GM11168 (cell line): Measurements from ENCODE around the gene DLGAP1.
"Not testable (repeated sequence)": the region's sequence is repeated elsewhere in the genome, so short reads cannot be mapped to it uniquely, and the experiment has no call there.

Experiments
- in situ Hi-C: fragments of 300-500 bp; cut with MboI; formaldehyde crosslinking; loops from one replicate; pipeline ENCODE4 v1.12.0; 2022; ENCODE audit warnings: low sequenced_read_pairs; ENCODE audit not compliant: unreplicated experiment

DLGAP1 gene

DNA sequence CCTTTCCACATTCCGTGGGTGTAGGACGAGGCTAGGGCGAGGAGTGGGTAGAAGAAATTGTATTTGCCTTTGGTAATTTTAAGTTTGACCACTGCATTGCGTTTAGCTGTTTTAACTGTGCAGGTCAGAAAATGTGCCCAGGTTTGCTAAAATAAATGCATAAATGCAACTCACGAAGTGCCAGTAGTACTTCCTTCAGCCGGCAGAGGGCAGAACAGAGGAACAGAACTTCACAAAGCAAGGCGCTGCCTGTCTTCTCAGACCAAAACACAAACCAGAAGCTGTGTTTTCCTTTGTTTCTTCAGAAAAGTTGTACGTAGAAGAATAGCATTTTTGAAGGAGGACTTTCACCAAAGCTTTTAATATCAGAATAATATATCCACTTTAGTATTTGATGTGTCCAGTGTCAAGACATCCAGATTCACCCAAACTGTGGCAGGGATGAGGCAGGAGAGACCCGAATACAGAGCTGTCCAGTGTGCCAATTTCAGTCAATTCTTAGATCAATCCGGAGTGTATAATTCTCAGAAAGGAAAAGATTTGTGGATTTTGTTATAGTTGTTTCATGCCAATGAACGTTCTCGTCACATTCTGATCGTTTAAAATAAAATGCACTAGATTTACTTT, 348.6 kb downstream of the DLGAP1 start:
- in situ Hi-C loops: no loop called here

DNA sequence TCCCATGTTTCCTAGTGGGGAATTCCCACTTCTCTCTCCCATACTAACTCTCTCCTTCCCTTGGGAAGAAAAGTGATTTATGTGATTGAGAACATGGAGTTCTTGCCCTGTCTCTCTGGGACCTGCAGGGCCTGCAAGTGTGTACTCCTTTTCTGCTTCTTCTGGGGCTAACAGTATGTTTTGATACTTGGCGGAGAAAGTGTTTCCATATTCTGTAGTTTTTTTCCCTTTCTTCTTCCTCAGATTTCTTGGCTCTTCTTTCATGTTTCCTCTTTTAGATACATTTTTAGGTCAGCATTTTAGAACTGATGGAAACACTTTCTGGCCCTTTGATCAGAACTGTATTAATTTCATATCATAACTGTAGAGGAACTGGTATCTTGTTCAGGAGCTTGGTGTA, 352.2 kb downstream of the DLGAP1 start:
- in situ Hi-C loops: no loop called here

DNA sequence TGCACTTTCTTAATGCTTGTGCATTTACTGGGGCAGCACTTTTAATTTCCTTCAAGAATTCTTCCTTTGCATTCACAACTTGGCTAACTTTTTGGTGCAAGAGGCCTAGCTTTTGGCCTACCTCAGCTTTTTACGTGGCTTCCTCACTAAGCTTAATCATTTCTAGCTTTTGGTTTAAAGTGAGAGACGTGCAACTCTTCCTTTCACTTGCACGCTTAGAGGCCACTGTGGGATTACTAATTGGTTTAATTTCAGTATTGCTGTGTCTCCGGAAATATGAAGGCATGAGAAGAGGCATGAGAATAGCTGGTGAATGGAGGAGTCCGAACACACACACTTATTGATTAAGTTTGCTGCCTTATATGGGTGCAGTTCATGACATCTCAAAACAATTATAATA, 354.1 kb downstream of the DLGAP1 start:
- in situ Hi-C loops: no loop called here

DNA sequence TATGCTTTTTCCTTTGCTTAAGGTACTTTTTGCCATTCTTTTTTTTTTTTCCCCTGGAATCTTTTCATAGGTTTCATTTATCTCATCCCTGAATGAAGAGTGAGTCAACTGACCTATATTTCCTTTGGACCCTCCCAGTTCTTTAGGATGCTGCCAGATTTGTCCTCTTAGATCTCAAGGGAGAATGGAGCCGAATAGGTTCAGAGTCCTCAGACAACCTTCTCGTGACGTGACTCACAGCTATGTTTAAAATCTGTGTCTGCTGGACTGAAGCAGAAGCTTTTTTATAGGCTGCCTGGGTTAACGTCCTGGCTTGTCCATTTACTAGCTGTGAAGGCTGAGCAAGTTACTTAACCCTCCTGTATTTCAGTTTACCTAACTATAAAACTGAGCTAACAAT, 358.6 kb downstream of the DLGAP1 start:
- in situ Hi-C loops: no loop called here

DNA sequence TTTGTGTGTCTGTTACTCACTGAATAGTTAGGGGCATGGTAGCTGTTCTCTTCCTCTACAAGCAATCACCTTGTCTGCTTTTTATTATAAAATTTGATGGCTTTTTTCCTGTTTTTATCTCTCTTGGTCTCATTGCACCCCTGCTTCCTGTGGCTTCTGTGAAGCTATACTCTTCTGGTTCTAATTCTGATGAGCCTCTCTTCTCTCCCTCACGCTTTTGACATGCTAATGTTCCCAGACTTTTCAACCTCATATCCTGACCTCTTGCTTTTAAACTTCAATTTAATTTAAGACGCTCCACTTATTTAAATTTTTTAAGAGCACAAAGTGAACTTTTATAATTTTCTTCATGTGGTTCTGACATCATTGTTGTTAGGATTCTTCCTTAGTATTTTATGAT, 361.4 kb downstream of the DLGAP1 start:
- in situ Hi-C loops: no loop called here

DNA sequence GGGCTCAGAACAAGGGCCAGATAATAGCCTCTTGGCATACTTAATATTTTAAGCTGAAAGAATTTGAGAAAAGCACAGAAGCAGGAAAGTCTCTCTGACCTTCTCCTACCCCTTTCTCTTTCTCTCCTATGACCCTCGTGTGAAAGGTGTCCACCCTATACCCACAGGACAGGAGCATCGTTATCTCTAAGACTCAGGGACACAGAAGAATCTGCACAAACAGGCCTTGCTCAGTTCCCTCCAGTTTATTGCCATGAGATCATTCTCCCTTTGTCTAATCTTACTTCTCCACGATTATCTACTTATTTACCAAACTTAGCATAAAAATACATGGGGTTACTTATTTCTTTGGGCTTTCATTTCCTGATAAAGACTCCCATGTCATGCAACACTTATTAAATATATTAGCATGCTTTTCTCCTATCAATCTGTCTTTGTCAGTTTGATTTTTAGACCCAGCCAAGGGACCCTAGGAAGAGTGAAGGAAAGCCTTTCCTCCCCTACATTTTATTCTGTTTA, 370.7 kb downstream of the DLGAP1 start:
- in situ Hi-C loops: no loop called here

DNA sequence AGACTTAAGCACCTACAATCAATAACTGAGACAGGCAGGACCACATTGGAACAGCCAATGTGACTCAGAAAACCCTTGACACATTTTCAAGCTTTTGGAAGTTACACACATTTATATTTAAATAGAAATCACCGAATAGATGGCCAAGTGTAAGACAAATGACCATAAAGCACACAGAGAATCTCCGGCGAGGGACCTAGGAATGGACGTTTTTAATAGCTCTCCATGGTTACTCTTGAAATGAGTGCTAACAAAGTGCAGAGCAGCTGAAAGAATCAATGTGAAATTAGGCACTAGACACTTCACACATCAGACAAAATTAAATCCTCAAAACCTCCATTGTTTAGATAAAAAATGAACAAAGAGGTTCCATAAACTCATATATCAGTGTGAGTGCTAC, 376.9 kb downstream of the DLGAP1 start:
- in situ Hi-C loops: no loop called here

DNA sequence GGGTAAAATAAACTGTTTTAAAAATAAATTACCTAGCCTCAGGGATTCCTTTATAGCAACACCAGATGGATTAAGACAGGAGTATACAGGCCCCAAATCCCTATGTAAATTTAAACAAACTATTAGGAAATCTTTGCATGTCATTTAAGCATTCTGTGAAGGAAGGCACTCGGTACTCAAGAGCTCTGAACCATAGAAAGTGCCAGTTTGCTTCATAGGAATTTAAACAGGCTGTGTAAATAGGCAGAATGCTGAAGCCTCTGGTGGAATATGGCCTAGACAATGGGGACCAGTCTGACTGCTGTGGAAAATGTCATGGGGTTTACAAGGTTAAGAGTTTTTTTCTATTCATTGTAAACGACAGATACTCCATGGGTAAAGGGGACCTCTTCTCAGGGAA, 377.4 kb downstream of the DLGAP1 start:
- in situ Hi-C loops: no loop called here

DNA sequence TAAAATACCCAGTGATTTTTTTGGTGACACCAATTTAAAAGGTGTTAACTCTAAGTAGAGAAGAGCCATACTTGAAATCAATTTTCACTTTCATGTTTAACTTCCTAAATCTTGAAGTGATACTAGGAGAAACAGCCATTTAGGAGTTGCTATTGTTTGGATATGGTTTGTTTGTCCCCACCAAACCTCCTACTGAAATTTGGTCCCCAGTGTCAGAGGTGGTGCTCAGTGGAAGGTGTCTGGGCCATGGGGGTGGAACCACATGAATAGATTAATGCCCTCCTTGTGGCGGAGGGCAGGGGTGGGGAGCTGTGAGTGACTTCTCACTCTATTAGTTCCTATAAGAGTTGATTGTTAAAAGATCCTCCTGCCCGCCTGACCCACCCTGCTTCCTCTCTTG, 377.9 kb downstream of the DLGAP1 start:
- in situ Hi-C loops: no loop called here

DNA sequence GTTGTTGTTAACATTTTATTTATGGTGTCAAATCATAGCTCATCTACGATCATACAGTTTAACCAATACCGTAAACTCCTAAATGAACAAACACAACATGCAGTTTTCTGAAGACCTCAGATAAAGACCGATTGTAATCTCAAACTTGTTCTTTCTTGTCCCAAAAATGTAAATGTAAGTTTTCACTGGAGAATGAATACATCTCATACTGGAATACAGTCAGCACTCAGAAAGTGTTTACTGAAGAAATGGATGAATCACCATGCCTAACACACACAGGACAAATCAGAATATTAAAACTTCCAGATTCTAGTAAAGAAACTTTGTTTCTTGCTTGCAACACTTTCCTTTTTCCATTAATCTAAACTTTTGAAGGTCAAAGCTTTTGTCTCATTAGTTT, 380.5 kb downstream of the DLGAP1 start:
- in situ Hi-C loops: no loop called here

DNA sequence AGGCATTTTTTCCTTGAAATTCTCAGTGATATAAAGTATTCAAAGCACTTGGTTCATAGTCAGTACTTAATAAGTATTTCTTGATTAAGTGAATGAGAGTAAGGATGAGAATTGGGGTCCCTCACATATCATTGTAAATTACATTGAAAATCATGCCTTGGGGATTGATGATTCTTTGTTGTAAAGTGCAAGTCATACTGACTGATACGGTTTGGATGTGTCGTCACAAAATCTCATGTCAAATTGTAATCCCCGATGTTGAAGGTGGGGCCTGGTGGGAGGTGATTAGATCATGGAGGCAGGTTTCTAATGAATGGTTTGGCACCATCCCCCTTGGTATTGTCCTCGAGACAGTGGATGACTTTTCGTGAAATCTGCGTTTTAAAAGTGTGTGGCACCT, 385.9 kb downstream of the DLGAP1 start:
- in situ Hi-C loops: no loop called here

DNA sequence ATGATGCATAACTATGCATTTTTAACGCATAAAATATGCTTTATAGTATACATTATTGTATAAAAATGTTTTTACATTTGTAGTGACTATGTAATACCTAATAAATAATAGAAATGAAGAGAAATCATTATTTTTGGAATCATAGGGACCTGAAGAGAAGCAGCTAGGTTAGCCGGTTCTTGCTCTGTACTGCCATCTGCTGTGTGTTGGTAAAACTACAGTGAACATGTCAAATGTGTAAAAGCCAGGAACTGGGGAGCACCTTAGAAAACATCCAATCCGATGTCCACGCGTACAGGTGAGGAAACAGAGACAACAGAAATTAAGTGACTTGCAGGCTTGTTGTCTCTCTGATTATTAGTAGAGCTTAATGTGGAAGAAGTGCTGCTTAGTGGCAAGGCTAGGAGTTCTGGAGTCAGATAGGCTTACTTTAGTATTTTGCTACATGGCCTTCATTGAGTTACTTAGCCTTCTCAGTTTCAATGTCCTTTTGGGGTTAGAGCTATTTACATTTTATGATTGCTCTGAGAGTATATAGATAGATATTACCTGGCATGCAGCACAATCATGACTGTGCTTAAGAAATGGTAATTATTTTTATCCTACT, 386.5 kb downstream of the DLGAP1 start:
- in situ Hi-C loops: no loop called here

DNA sequence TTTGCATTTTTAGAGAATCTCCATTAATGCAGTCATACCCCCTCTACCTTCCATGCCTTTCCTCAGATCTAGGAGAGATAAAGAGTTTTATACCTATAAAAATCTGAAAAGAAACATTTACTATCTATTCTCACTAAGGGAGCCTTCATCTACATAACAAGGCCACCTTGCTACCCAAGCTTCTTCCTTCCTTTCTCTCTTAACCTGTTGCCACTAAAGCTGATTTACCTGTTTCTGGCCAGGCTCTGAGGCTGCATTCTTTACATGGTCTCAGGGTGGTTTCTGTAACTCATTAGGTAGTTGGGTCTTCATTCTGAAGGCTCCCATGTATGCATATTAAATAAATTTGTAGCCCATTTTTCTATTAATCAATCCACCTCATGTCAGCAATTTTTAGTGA, 391.6 kb downstream of the DLGAP1 start:
- in situ Hi-C loops: no loop called here

DNA sequence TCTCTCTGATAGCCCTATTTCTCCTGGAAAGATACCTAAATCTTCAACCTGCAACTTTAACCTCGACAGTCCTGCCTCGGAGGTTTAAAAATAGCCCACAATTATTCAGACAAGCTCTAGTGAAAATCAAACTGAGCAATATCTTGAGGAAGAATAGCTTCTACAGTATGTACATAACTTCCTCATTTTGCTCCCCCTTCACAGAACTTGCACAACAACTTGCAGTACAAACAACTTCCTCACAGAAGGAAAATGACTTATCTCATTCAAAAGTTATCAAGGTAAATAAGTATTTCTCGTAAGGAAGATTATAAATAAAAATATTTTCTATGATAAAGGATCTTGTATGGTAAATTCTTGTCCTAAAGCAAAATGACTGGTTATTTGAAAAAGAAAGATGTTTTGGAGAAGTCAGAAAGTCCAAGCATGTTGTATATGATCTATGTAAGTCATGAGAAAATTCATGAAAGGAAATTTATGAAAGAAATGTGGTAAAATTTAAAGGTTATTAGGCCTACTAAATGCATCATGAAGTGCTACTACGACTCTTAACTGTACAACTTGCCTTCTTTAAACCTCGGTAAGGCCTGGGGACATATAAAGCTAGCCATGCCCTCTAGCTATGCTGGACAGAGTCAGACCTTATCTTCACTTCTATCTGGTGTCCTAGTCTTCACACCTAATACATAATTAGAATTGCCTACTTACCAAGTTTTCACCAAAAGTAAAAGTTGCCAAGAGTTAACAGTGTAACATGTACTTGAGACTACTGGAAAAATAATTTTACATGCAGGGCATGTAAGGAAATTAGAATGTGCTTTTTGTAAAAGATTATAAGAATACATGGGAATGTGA, 394.5 kb downstream of the DLGAP1 start:
- in situ Hi-C loops: no loop called here

DNA sequence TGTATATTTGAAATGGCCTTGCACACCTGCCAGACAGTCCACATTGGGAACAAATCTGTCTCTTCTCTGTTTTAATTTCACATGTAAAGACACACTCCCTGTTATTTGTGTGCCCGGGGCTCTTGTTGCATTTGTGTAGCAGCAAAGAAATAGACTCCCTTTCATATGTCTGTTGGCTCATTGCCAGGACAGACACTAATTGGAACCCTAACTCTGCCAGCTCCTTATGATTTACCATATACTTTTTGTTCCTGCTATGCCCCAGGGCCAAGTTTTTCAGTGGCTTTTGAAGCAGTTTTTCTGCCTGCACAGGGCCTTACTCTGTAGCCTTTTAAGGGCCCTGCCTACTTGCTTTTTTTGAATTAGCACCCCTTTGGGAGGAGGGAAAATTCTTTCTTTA, 396.9 kb downstream of the DLGAP1 start:
- in situ Hi-C loops: no loop called here

DNA sequence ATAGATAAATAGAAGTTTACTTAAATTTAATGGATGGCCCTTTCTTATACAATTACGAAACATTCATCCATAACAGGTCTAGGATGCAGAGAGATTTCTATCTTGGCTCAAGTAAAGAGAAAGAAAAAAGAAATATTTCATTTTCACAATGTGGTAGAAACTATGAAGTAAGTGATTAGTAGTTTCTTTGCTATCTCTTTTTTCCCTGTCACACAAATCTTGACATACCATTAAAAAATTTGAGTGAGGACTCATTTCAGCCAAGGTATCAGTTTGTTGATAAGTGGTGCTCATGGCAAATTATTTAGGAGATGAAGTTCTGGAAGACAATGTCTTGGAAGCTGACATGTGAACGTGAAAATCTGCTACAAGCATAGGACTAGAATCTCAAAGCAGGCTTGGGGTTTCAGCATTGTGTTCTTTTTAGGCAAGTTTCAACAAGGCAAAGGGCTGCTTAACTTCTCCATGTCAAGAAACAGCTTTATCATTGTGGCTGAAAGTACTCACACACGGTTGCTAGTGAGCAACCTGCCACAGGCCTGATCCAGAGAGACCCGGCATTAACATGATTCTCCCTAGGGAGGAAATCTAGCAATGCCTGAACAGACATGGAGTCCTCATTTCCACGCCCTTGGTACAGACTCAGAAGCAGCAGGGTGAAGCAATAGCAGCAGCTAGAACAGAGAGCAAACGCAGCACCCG, 414.6 kb downstream of the DLGAP1 start:
- in situ Hi-C loops: no loop called here

DNA sequence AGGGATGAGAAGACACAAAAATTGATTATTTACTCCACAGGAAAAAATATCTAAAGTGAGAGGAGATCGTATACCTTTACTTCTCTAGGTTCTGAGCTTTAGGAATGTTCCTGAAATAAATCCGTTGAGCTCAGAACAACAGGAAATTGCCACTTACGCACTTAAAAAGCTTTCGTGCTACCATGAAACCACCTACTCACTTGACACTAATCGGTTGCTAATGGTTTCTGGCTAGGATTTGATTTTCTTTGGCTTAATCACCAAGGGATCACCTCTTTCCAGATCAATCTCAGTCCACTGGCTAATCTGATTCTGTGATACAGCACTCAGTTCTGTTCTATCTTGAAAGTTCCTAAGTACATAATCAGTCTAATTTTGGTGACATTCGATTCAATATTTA, 419.6 kb downstream of the DLGAP1 start:
- in situ Hi-C loops: no loop called here

DNA sequence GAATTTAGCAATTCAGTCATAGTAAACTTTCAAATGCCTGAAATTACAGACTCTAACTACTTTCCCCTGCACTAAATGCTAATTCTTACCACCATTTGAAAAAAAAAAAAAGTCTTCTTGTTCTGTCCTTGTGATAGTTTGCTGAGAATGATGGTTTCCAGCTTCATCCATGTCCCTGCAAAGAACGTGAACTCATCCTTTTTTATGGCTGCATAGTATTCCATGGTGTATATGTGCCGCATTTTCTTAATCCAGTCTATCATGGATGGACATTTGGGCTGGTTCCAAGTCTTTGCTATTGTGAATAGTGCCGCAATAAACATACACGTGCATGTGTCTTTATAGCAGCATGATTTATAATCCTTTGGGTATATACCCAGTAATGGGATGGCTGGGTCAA, 420.3 kb downstream of the DLGAP1 start:
- in situ Hi-C loops: not testable (repeated sequence)

DNA sequence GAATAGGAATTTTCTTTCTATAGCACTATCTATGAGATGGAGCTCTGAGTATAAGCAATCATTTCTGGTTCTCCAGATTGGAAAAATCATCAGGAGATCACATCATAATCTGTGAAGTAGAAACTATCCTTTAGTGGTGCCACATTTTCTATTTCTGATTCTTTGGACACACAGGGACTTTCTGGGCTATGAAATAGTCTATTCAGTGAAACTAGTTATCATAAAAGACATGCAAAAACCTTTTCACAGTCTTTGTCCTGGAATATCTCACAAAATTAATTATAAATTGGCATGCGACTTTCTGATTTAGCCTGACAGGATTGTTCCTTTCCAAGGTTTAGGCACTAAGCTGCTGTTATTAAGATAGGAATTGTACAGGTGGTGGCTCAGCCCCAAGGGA, 428.6 kb downstream of the DLGAP1 start:
- in situ Hi-C loops: no loop called here

DNA sequence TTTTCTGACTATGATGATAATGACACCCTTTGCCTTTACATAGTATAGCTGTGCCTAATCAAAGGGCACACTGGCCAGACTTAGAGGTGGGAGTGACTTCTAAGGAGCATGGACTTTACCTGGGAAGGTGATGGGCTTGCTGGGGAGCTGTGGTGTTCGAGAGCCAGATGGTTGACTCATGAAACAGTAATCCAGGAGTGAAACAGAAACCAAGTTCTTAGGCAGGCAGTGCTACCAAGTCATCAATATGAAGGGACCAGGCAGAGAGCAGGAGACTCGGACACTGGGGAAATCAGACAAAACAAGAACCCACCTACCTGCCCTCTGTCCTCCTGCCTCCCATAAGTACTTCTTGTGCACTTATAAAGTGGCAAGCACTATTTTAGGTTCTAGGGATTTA, 430.4 kb downstream of the DLGAP1 start:
- in situ Hi-C loops: no loop called here

DNA sequence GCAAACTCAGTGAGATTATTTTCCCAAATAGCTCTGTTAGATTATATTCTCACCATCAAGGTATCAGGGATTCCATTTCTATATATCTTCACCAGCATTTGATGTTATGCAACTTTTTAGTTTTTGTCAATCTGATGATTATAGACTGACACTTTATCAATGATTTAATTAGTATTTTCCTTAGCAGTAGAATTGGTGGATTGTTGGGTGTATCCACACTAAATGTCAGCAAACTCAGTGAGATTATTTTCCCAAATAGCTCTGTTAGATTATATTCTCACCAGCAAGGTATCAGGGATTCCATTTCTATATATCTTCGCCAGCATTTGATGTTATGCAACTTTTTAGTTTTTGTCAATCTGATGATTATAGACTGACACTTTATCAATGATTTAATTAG, 432.4 kb downstream of the DLGAP1 start:
- in situ Hi-C loops: not testable (repeated sequence)
